Measurements from ENCODE around the gene ZCRB1. TPM values are rescaled to one million over a fixed set of nuclear protein-coding genes. Genes with fewer than 3 reads are reported as not detected.

Gene ZCRB1
- total RNA-seq, 1 experiment from 2014 or later = 42.6 TPM

DNA sequence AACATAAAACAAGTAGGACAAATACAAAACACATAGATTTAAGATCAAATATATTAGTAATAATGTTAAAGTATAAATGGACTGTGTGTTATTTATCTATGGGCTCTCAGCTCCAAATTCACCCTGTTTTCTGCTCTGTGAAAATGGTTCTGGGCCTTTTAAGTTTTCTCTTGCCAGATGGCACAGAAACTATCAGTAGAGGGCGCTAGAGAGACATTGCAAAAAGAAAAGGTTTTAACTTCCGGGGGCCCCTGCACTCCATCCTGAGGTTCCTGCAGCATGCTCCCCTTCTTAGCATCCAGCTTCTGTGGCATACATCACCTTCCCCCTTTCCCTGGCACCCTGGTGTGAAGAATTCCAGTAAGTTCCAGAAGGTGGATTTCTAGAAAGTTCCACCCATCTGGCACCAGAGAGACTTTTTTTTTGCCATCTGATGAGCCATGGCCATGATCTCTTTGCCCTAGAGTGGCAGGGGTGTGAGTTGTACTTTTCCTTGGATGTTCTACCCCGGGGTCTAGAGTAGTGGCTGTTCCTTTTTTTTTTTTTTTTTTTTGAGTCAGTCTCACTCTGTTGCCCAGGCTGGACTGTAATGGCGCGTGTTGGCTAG, 29.3 kb downstream of the ZCRB1 start:
- H3K9me3 ChIP-seq = no peaks in the 10 kb centered on the region
- no peak for DNase-seq
- no peaks in the 10 kb centered on the region for H3K36me3 ChIP-seq
- no peaks in the 10 kb centered on the region for H3K27me3 ChIP-seq
- no peak overlapping the region for H3K4me3 ChIP-seq

DNA sequence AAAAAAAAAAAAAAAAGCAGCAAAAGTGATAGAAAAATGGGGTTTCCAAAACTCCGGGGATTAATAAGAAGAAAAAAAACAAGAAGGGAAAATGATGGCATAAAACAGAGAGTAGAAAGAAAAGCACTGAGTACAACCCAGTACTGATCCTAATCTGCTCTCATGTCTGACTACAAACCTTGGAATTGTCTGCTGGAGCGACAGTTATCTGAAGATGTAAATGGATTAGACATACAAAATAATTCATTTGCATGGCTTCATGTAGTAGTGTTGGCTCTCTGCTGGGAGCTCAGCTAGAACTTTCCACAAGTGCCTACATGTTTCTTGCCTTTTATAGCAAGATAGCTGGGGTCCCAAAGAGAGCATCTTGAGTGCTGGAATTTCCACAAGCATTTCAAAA, 34.2 kb downstream of the ZCRB1 start:
- DNase-seq = no peak
- no peaks in the 10 kb centered on the region for H3K36me3 ChIP-seq
- H3K4me3 ChIP-seq = no peak overlapping the region
- H3K27me3 ChIP-seq = no peaks in the 10 kb centered on the region
- no peaks in the 10 kb centered on the region for H3K9me3 ChIP-seq

GRCh38 chr12:42288544-42288943, 37.4 kb downstream of the ZCRB1 start:
- H3K4me3 ChIP-seq = no peak overlapping the region
- no peaks in the 10 kb centered on the region for H3K27me3 ChIP-seq
- H3K9me3 ChIP-seq = no peaks in the 10 kb centered on the region
- no peaks in the 10 kb centered on the region for H3K36me3 ChIP-seq
- no peak for DNase-seq

GRCh38 chr12:42286741-42287140, 39.2 kb downstream of the ZCRB1 start:
- Histone ChIP-seq H3K9me3 (no peaks in the 10 kb centered on the region), H3K27me3 (no peaks in the 10 kb centered on the region), H3K36me3 (no peaks in the 10 kb centered on the region), H3K4me3 (no peak overlapping the region)
- DNase-seq = no peak

DNA sequence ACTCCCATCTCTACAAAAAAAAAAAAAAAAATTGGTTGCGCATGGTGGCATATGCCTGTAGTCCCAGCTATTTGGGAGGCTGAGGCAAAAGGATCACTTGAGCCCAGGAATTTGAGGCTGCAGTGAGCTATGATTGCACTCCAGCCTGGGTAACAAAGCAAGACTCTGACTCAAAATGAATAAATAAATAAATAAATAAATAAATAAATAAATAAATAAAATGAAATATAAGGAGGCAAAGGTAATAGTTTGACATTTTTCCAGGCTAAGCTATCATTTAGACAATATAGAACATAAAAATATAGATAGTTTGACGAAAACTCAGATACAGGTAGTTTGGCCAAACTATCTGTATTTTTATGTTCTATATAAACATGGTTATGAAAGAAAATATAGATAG, 40.5 kb downstream of the ZCRB1 start:
- no peaks in the 10 kb centered on the region for H3K36me3 ChIP-seq
- no peaks in the 10 kb centered on the region for H3K27me3 ChIP-seq
- no peak for DNase-seq
- no peak overlapping the region for H3K4me3 ChIP-seq
- no peaks in the 10 kb centered on the region for H3K9me3 ChIP-seq

- no peaks in the 10 kb centered on the region for H3K36me3 ChIP-seq
- no peaks in the 10 kb centered on the region for H3K9me3 ChIP-seq
- H3K4me3 ChIP-seq = no peak overlapping the region
- no peaks in the 10 kb centered on the region for H3K27me3 ChIP-seq
- no peak for DNase-seq
These were observed 41.0 kb downstream of the ZCRB1 start for GRCh38 chr12:42284876-42285275.

DNA sequence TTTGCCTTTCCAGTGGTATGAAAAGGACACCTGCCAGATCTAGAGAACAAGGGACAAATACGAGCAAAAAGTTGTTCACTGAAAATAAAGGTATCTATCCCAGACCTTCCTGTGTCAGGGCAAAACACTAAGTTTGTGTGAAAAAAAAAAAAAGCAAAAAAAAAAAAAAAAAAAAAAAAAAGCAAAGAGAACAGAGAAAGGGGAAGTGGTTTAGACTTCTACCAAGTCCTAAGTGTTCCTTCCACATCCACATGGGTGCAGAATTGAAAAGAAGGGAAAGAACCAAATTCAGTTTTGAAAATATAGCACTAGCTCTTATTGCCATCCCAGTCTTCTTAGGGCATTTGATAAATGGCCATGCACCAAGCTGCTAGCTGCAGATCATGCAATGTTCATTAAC, 41.7 kb downstream of the ZCRB1 start:
- no peaks in the 10 kb centered on the region for H3K36me3 ChIP-seq
- H3K9me3 ChIP-seq = no peaks in the 10 kb centered on the region
- DNase-seq = no peak
- H3K27me3 ChIP-seq = no peaks in the 10 kb centered on the region
- no peak overlapping the region for H3K4me3 ChIP-seq

DNA sequence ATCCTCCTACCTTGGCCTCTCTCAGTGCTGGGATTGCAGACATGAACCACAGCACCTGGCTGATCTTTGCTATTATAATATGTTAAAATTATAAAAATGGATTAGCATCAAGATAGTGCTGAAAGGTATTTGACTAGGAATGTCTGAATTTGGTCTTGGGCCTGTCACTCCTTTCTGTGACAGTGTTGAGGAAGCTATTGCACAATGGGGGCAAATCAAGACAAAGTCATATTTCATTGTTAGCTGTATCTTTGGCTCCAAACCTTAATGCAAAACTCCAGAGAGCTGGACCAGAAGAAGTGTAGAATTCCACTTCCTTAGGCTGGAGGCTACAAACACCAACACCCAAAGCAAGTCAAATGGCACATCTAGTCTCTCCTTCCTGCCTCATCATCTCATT, 42.2 kb downstream of the ZCRB1 start:
- no peak for DNase-seq
- H3K36me3 ChIP-seq = no peaks in the 10 kb centered on the region
- no peak overlapping the region for H3K4me3 ChIP-seq
- no peaks in the 10 kb centered on the region for H3K27me3 ChIP-seq
- H3K9me3 ChIP-seq = no peaks in the 10 kb centered on the region

DNA sequence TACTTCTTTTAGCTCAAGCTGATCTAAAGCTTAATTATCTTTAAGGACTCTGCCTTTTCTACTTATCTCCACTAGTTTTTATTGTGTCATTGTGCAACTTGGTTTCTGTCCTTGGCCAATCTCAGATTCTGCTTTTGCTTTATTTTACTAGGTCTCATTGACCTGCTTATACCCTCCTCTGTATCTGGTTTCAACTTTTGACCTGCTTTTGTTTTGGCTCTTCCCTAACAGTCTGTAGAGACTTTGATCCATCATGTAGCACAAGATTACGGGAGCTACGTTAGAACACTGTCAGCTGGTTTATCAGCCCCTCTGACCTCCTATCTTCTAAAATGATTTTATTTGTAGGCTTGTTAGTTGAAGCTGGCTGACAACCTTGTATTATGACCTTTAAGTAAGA, 43.6 kb downstream of the ZCRB1 start:
- H3K36me3 ChIP-seq = no peaks in the 10 kb centered on the region
- H3K4me3 ChIP-seq = no peak overlapping the region
- H3K9me3 ChIP-seq = no peaks in the 10 kb centered on the region
- no peak for DNase-seq
- no peaks in the 10 kb centered on the region for H3K27me3 ChIP-seq

DNA sequence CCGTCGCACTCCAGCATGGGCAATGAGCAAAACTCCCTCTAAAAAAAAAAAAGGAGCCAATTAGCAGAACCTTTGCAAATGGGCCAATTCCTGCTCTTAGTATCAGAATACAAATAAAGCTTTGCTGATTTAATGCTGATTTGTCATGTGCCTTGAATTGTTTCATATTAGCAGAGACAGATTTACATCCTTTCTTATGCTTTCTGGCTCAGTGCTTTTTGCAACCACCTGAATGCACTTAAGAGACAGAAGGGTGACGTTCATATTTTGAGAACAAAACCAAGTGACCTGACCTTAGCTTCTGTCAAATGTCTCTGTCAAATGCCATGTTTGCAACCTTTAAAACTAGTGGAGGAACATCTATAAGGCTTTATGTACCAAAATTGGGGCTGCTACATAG, 44.0 kb downstream of the ZCRB1 start:
- no peak for DNase-seq
- Histone ChIP-seq H3K36me3 (no peaks in the 10 kb centered on the region), H3K9me3 (no peaks in the 10 kb centered on the region), H3K27me3 (no peaks in the 10 kb centered on the region), H3K4me3 (no peak overlapping the region)

- Histone ChIP-seq H3K4me3 (no peak overlapping the region), H3K36me3 (no peaks in the 10 kb centered on the region), H3K27me3 (no peaks in the 10 kb centered on the region), H3K9me3 (no peaks in the 10 kb centered on the region)
- DNase-seq = no peak
These were observed 44.6 kb downstream of the ZCRB1 start for GRCh38 chr12:42281278-42281677.

DNA sequence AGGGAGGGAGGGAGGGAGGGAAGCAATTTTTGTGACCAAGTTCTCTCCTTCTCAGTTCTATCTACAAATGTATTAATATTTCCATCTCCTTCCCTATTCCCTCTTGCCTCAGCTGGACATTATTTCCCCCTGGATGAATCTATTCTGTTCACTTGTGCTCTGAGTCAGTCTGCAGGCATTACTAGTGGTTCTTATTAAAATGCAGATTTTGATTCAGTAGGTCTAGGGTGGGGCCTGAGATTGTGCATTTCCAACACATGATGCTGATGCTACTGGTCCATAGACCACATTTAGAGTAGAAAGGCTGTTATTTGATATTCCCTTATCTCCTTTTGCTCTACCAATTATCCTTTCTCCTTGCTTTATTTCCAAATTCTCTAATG, 47.8 kb downstream of the ZCRB1 start:
- no peaks in the 10 kb centered on the region for H3K9me3 ChIP-seq
- no peak overlapping the region for H3K4me3 ChIP-seq
- H3K27me3 ChIP-seq = no peaks in the 10 kb centered on the region
- no peaks in the 10 kb centered on the region for H3K36me3 ChIP-seq
- no peak for DNase-seq

DNA sequence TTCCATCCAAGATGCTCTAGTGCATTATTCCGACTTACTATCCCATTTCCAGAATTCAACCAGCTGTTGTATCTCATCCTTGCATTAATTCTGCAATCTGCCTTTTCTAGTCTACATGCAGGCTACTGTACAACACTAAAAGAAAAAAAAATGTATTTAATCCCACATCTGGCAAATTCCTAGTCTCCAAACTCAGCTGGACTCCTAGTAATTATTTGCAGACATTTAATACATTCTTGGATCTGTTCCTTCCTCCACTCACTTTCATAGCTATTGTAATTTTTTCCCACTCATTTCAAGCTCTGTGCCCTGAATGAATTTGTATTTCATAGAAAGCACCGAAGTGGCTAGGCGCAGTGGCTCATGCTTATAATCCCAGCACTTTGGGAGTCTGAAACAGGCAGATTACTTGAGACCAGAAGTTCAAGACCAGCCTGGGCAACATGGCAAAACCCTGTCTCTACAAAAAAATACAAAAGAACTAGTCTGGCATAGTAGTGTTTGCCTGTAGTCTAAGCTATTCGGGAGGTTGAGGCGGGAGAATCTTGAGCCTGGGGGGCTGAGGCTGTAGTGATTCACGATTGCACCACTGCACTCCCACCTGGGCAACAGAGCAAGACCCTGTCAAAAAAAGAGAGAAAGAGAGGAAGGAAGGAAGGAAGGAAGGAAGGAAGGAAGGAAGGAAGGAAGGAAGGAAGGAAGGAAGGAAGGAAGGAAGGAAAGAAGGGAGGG, 48.3 kb downstream of the ZCRB1 start:
- no peak for DNase-seq
- H3K27me3 ChIP-seq = no peaks in the 10 kb centered on the region

GRCh38 chr12:42275499-42275898, 50.4 kb downstream of the ZCRB1 start:
- DNase-seq = no peak
- Histone ChIP-seq H3K27me3 (no peaks in the 10 kb centered on the region), H3K9me3 (no peaks in the 10 kb centered on the region), H3K4me3 (no peak overlapping the region), H3K36me3 (no peaks in the 10 kb centered on the region)

More for the DNA sequence above, 48.3 kb downstream of the ZCRB1 start:
- Histone ChIP-seq H3K36me3 (no peaks in the 10 kb centered on the region), H3K4me3 (no peak overlapping the region), H3K9me3 (no peaks in the 10 kb centered on the region)

DNA sequence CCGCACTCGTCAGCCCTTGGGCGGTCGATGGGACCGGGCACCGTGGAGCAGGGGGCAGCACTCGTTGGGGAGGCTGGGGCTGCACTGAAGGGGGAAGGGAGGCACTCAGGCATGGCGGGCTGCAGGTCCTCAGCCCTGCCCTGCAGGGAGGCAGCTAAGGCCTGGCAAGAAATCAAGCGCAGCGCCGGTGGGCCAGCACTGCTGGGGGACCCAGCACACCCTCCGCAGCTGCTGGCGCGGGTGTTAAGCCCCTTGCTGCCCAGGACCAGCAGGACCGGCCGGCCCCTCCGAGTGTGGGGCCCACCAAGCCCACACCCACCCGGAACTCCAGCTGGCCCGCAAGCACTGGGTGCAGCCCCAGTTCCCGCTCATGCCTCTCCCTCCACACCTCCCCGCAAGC, 52.2 kb downstream of the ZCRB1 start:
- Histone ChIP-seq H3K9me3 (no peaks in the 10 kb centered on the region), H3K36me3 (no peaks in the 10 kb centered on the region), H3K27me3 (no peaks in the 10 kb centered on the region), H3K4me3 (no peak overlapping the region)
- no peak for DNase-seq

DNA sequence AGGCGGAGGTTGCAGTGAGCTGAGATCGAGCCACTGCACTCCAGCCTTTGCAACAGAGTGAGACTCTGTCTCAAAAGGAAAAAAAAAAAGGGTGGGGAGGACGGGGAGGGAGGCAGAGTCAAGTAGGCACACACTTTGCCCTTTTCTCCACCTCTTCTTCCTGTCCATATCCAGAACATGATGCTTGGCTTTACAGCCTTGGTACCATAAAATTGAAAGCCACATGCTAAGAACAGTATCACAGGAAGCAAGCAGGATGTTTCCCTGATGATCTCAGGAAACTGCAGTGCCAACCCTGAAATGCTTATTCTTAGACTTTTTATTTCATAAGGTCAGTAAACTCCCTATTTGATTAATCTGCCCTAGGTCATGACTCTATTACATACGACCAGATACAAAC, 55.3 kb downstream of the ZCRB1 start:
- Histone ChIP-seq H3K4me3 (no peak overlapping the region), H3K36me3 (no peaks in the 10 kb centered on the region), H3K9me3 (no peaks in the 10 kb centered on the region), H3K27me3 (no peaks in the 10 kb centered on the region)
- DNase-seq = no peak

DNA sequence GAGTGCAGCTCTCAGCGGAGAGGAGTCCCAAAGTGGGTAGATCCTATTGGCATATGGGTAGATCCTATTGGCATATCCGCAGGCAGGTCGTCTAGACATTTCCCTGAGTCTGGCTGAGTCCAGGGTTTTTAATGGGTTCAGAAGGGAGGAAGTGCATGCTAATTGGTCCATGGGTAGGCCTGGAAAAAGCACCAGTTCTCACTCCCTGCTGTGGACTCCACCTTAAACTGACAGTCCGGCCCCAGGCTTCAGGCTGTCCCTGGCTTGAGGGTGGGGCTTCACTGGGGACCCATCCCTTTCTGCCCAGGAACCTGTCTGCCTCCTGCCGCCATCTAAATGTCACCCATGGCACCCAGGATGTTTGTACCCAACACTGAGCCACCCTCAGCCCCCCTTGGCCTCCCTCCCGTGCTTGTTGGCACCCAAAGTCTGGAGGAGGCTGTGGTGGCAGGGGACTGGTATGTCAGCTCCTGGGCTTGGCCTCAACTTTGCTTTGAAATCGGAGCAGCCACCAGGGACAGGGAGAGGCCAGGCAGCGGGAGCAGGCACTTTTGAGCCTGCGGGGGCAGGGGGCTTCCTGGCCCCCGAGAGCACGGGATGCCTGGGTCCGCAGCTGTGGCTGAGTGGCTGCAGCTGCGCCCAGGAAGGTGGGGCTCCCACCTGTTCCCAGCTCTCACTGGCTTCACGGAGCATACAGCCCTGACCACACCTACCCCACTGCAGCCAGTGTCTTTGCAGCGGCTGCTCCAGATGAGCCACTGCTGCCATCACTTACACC, 58.3 kb downstream of the ZCRB1 start:
- no peaks in the 10 kb centered on the region for H3K36me3 ChIP-seq
- DNase-seq = no peak
- H3K4me3 ChIP-seq = no peak overlapping the region
- H3K9me3 ChIP-seq = no peaks in the 10 kb centered on the region
- no peaks in the 10 kb centered on the region for H3K27me3 ChIP-seq

Data from MG63 (cell line).